Large intestine (tissue), 1 donor: ENCODE results near the gene FDCSP. TPM values are rescaled to one million over a fixed set of nuclear protein-coding genes. Genes with fewer than 3 reads are reported as not detected.

Source experiments
- polyA plus RNA-seq: library from polyadenylated mRNA; unstranded; fragments of 120-200 nt; gene quantifications from one replicate; pipeline ENCODE4 v1.2.1, GENCODE V29; 2013

Gene FDCSP
- polyA plus RNA-seq, 1 donor = 0.18 TPM

Other genes with a start within 250 kb of the FDCSP start
- not detected for gene STATH, start 230.2 kb upstream of the FDCSP start, polyA plus RNA-seq
- gene HTN3, start 197.7 kb upstream of the FDCSP start, polyA plus RNA-seq = not detected
- not detected for gene HTN1, start 175.7 kb upstream of the FDCSP start, polyA plus RNA-seq
- gene PRR27, start 71.9 kb upstream of the FDCSP start, polyA plus RNA-seq = 0.16 TPM
- gene ODAM, start 30.4 kb upstream of the FDCSP start, polyA plus RNA-seq = 2.5 TPM
- not detected for gene CSN3, start 16.5 kb downstream of the FDCSP start, polyA plus RNA-seq
- not detected for gene CABS1, start 108.9 kb downstream of the FDCSP start, polyA plus RNA-seq
- gene SMR3A, start 134.6 kb downstream of the FDCSP start, polyA plus RNA-seq = not detected
- not detected for gene SMR3B, start 157.0 kb downstream of the FDCSP start, polyA plus RNA-seq
- not detected for gene OPRPN, start 171.8 kb downstream of the FDCSP start, polyA plus RNA-seq
- gene MUC7, start 246.1 kb downstream of the FDCSP start, polyA plus RNA-seq = not detected